ENCODE results near the gene SRGAP3.

- no peak for TF ChIP-seq CTCF (IDR thresholded peaks at IDR 0.05)
- no peak for TF ChIP-seq POLR2AphosphoS5 (IDR thresholded peaks at IDR 0.05)
Observed at GRCh38 chr3:9230596-9230995, 18.9 kb downstream of the SRGAP3 start.
